Smooth muscle cell (in vitro differentiated cells): ENCODE results near the gene CLASP1. TPM values are rescaled to one million over a fixed set of nuclear protein-coding genes. Genes with fewer than 3 reads are reported as not detected.
A peak's percentile ranks its signal among the peaks of the same experiment; 100 is the strongest.
"Not testable (repeated sequence)": the region's sequence is repeated elsewhere in the genome, so short reads cannot be mapped to it uniquely, and the experiment has no call there.

ENCODE experiments used
- DNase-seq: peaks from one replicate; lab custom pipeline; 2025; ENCODE audit not compliant: unreplicated experiment; lab: John Stamatoyannopoulos, UW
- H2AFZ ChIP-seq: fragments of 200-600 bp; sonication (generic); 2 replicates; pipeline ENCODE4 v1.6.0; 2016; ENCODE audit warnings: antibody characterized with exemption, low read depth, mild to moderate bottlenecking
- H3F3A ChIP-seq: fragments of 200-600 bp; sonication (generic); 2 replicates; pipeline ENCODE4 v1.6.0; 2017; ENCODE audit warnings: antibody characterized with exemption, low read depth
- H3K27ac ChIP-seq: fragments of 200-600 bp; sonication (generic); 2 replicates; pipeline ENCODE4 v1.5.1; 2016; ENCODE audit warnings: low read depth, mild to moderate bottlenecking
- H3K27me3 ChIP-seq: fragments of 200-600 bp; sonication (generic); 2 replicates; pipeline ENCODE4 v1.6.1; 2016; ENCODE audit warnings: low read depth, mild to moderate bottlenecking
- H3K36me3 ChIP-seq: fragments of 200-600 bp; sonication (generic); 2 replicates; pipeline ENCODE4 v1.5.1; 2016; ENCODE audit warnings: low read depth
- H3K4me1 ChIP-seq: fragments of 200-600 bp; sonication (generic); 2 replicates; pipeline ENCODE4 v1.5.1; 2016; ENCODE audit warnings: low read depth
- H3K4me2 ChIP-seq: fragments of 200-600 bp; sonication (generic); 2 replicates; pipeline ENCODE4 v1.6.0; 2016; ENCODE audit warnings: mild to moderate bottlenecking
- H3K4me3 ChIP-seq: fragments of 200-600 bp; sonication (generic); 2 replicates; pipeline ENCODE4 v1.5.1; 2016; ENCODE audit warnings: mild to moderate bottlenecking
- H3K79me2 ChIP-seq: fragments of 200-600 bp; sonication (generic); 2 replicates; pipeline ENCODE4 v1.6.0; 2016; ENCODE audit warnings: low read depth, mild to moderate bottlenecking
- H3K9ac ChIP-seq: fragments of 200-600 bp; sonication (generic); 2 replicates; pipeline ENCODE4 v1.6.0; 2016; ENCODE audit warnings: low read depth
- H3K9me3 ChIP-seq: fragments of 200-600 bp; sonication (generic); replicated peaks from 2 replicates; pipeline ENCODE4 v1.5.1; 2016; ENCODE audit warnings: low read depth
- H4K20me1 ChIP-seq: fragments of 200-600 bp; sonication (generic); 2 replicates; pipeline ENCODE4 v1.6.0; 2016; ENCODE audit warnings: low read depth
- CTCF ChIP-seq: fragments of 200-600 bp; sonication (generic); IDR thresholded peaks from 2 replicates; pipeline ENCODE4 v1.5.1; 2017; ENCODE audit warnings: borderline replicate concordance, mild to moderate bottlenecking, antibody characterized with exemption; ENCODE audit not compliant: insufficient read depth, poor library complexity, severe bottlenecking
- WGBS: methylation state at CpG from one replicate; pipeline ENCODE4 v1.1.7; 2016; ENCODE audit warnings: low lambda C conversion rate; 5-methylcytosine and 5-hydroxymethylcytosine counted together
- polyA plus RNA-seq: library from polyadenylated mRNA; unstranded; fragments of >200 nt; fragmentation: Nextera tagmentation; extraction: Ambion mirVana; gene quantifications from 2 replicates; pipeline ENCODE4 v1.2.1, GENCODE V29; 2016
- total RNA-seq: library from RNA; depleted of rRNA; stranded (reverse); fragments of >200 nt; gene quantifications from 2 replicates; pipeline ENCODE4 v1.2.3, GENCODE V29; 2014

CLASP1 gene
- total and polyA plus RNA-seq, 2 experiments from 2014 or later, result 15.0 to 33.8 TPM

GRCh38 chr2:121644715-121645114 is 4.5 kb downstream of the CLASP1 start:
- TF ChIP-seq CTCF, result no peak
- no peaks in the 10 kb centered on the region for H3F3A ChIP-seq
- H3K4me3 ChIP-seq, result no peak overlapping the region
- H3K36me3 ChIP-seq, result no peaks in the 10 kb centered on the region
- peaks cover 65% of the 10 kb centered on the region for H4K20me1 ChIP-seq
- H3K4me1 ChIP-seq, result peaks cover 11% of the 10 kb centered on the region
- H3K27me3 ChIP-seq, result no peaks in the 10 kb centered on the region
- no peak overlapping the region for H2AFZ ChIP-seq
- no peak for DNase-seq
- no peak overlapping the region for H3K9ac ChIP-seq
- WGBS, result 95% methylated on average over 2 of the region's 2 CpGs
- H3K79me2 ChIP-seq, result peaks cover 86% of the 10 kb centered on the region
- no peak overlapping the region for H3K4me2 ChIP-seq
- H3K9me3 ChIP-seq, result no peaks in the 10 kb centered on the region
- no peak overlapping the region for H3K27ac ChIP-seq

GRCh38 chr2:121643877-121644276 is 5.4 kb downstream of the CLASP1 start:
- no peaks in the 10 kb centered on the region for H3F3A ChIP-seq
- no peak overlapping the region for H2AFZ ChIP-seq
- no peaks in the 10 kb centered on the region for H3K27me3 ChIP-seq
- TF ChIP-seq CTCF, result no peak
- no peak overlapping the region for H3K4me2 ChIP-seq
- peaks cover 73% of the 10 kb centered on the region for H4K20me1 ChIP-seq
- peaks cover 94% of the 10 kb centered on the region for H3K79me2 ChIP-seq
- DNase-seq, result no peak
- H3K36me3 ChIP-seq, result no peaks in the 10 kb centered on the region
- no peak overlapping the region for H3K9ac ChIP-seq
- no peak overlapping the region for H3K4me3 ChIP-seq
- H3K27ac ChIP-seq, result no peak overlapping the region
- no peaks in the 10 kb centered on the region for H3K9me3 ChIP-seq
- WGBS, result 85% methylated on average over 2 of the region's 2 CpGs
- peaks cover 11% of the 10 kb centered on the region for H3K4me1 ChIP-seq

- no peak overlapping the region for H2AFZ ChIP-seq
- H3K27me3 ChIP-seq, result no peaks in the 10 kb centered on the region
- no peak for TF ChIP-seq CTCF
- no peaks in the 10 kb centered on the region for H3K9me3 ChIP-seq
- H4K20me1 ChIP-seq, result peaks cover 91% of the 10 kb centered on the region
- no peaks in the 10 kb centered on the region for H3K4me1 ChIP-seq
- DNase-seq, result no peak
- H3F3A ChIP-seq, result no peaks in the 10 kb centered on the region
- no peak overlapping the region for H3K9ac ChIP-seq
- WGBS, result 88% methylated on average over 5 of the region's 5 CpGs
- peaks cover 96% of the 10 kb centered on the region for H3K79me2 ChIP-seq
- H3K4me2 ChIP-seq, result no peak overlapping the region
- no peaks in the 10 kb centered on the region for H3K36me3 ChIP-seq
- no peak overlapping the region for H3K4me3 ChIP-seq
- H3K27ac ChIP-seq, result peak overlapping the region; percentile 6
Measured at GRCh38 chr2:121640380-121641316, 8.6 kb downstream of the CLASP1 start.

GRCh38 chr2:121639846-121640245 is 9.4 kb downstream of the CLASP1 start:
- H3K27me3 ChIP-seq, H3K27ac ChIP-seq, H3K9me3 ChIP-seq, H2AFZ ChIP-seq, DNase-seq, H3F3A ChIP-seq, H3K4me1 ChIP-seq, H3K9ac ChIP-seq, H3K4me2 ChIP-seq, H3K36me3 ChIP-seq, H3K4me3 ChIP-seq: not testable (repeated sequence)
- H3K79me2 ChIP-seq, result peaks cover 96% of the 10 kb centered on the region
- H4K20me1 ChIP-seq, result peaks cover 91% of the 10 kb centered on the region
- WGBS, result 94% methylated on average over 6 of the region's 6 CpGs
